GM12892 (cell line): ENCODE data around the gene CDKN3.
"Not testable (repeated sequence)": the region's sequence is repeated elsewhere in the genome, so short reads cannot be mapped to it uniquely, and the experiment has no call there.

Experiments used
- DNase-seq: peaks from one replicate; pipeline ENCODE4 v3.0.0; 2011; ENCODE audit not compliant: insufficient read length
- FAIRE-seq: peaks from 2 replicates; lab custom pipeline; 2011; peaks lifted over from hg19 to GRCh38; lab: Jason Lieb, UNC
- POLR2A ChIP-seq: IDR thresholded peaks from 2 replicates; pipeline ENCODE4 v1.6.1; 2011; ENCODE audit warnings: low read depth, low read length, control low read depth
- POLR2AphosphoS5 ChIP-seq: IDR thresholded peaks from 2 replicates; pipeline ENCODE4 v1.6.1; 2011; ENCODE audit warnings: low read depth, low read length, control low read depth
- TAF1 ChIP-seq: IDR thresholded peaks from 2 replicates; pipeline ENCODE4 v1.6.1; 2011; ENCODE audit warnings: low read depth, mild to moderate bottlenecking, control low read depth, low read length, borderline replicate concordance

Gene CDKN3

GRCh38 chr14:54396183-54396492, 669 bp upstream of the CDKN3 start:
- DNase-seq (no peak), FAIRE-seq (no peak)
- no peak for TF ChIP-seq POLR2A
- TF ChIP-seq POLR2AphosphoS5 = no peak
- no peak for TF ChIP-seq TAF1

GRCh38 chr14:54399560-54399959, 2.8 kb downstream of the CDKN3 start:
- TF ChIP-seq POLR2AphosphoS5 = no peak
- TF ChIP-seq POLR2A = no peak
- TF ChIP-seq TAF1 = no peak
- FAIRE-seq (no peak), DNase-seq (no peak)

GRCh38 chr14:54403401-54404005, 6.7 kb downstream of the CDKN3 start:
- FAIRE-seq, DNase-seq: not testable (repeated sequence)

GRCh38 chr14:54410215-54410614, 13.4 kb downstream of the CDKN3 start:
- FAIRE-seq = no peak
- no peak for DNase-seq
- no peak for TF ChIP-seq POLR2A
- TF ChIP-seq POLR2AphosphoS5 = no peak
- TF ChIP-seq TAF1 = no peak

GRCh38 chr14:54411371-54411770, 14.6 kb downstream of the CDKN3 start:
- no peak for TF ChIP-seq POLR2AphosphoS5
- no peak for TF ChIP-seq TAF1
- no peak for TF ChIP-seq POLR2A
- no peak for FAIRE-seq
- no peak for DNase-seq

GRCh38 chr14:54420478-54421142, 23.8 kb downstream of the CDKN3 start:
- peak; percentile 27 for FAIRE-seq
- no peak for TF ChIP-seq POLR2AphosphoS5
- TF ChIP-seq POLR2A = no peak
- no peak for TF ChIP-seq TAF1
- no peak for DNase-seq

- DNase-seq (no peak), FAIRE-seq (no peak)
- no peak for TF ChIP-seq TAF1
- no peak for TF ChIP-seq POLR2AphosphoS5
- no peak for TF ChIP-seq POLR2A
Observed at GRCh38 chr14:54423991-54424390, 27.2 kb downstream of the CDKN3 start.

- no peak for DNase-seq
- no peak for TF ChIP-seq POLR2AphosphoS5
- TF ChIP-seq TAF1 = no peak
- no peak for TF ChIP-seq POLR2A
- no peak for FAIRE-seq
Observed at GRCh38 chr14:54424479-54424901, 27.7 kb downstream of the CDKN3 start.

- DNase-seq = no peak
- no peak for FAIRE-seq
Observed at GRCh38 chr14:54425068-54425467, 28.3 kb downstream of the CDKN3 start.

GRCh38 chr14:54425537-54426274, 28.9 kb downstream of the CDKN3 start:
- FAIRE-seq (no peak), DNase-seq (no peak)
- TF ChIP-seq TAF1 (no peak), POLR2A (0 out of 2 replicates have a peak, but pooled peaks have one; percentile 20)

More at GRCh38 chr14:54425068-54425467, 28.3 kb downstream of the CDKN3 start:
- TF ChIP-seq POLR2AphosphoS5 (no peak), POLR2A (no peak), TAF1 (no peak)

GRCh38 chr14:54427871-54428270, 31.1 kb downstream of the CDKN3 start:
- DNase-seq (no peak), FAIRE-seq (no peak)
- TF ChIP-seq TAF1 = no peak
- no peak for TF ChIP-seq POLR2A
- no peak for TF ChIP-seq POLR2AphosphoS5

- TF ChIP-seq POLR2AphosphoS5 (no peak), POLR2A (no peak), TAF1 (no peak)
- FAIRE-seq (no peak), DNase-seq (no peak)
Observed at GRCh38 chr14:54428527-54428926, 31.7 kb downstream of the CDKN3 start.
